HCT116 (cell line): ENCODE data around the gene PHF5A. TPM values are rescaled to one million over a fixed set of nuclear protein-coding genes. Genes with fewer than 3 reads are reported as not detected.

Experiments used
- ATAC-seq: fragments of 200-7000 bp; cut with Tn5 transposase; 2 replicates; pipeline ENCODE4 v1.9.1; 2020; ENCODE audit warnings: mild to moderate bottlenecking, moderate library complexity
- BruUV-seq: library from RNA; stranded (reverse); fragments of 400-500 nt; replicated peaks from 2 replicates; lab custom pipeline; 2021; lab: Mats Ljungman, UMichigan
- CTCF ChIA-PET: fragments of 300-600 bp; sonication (Branson Sonifier 250); formaldehyde crosslinking; loops from one replicate; lab custom pipeline; 2021; ENCODE audit warnings: antibody characterized with exemption; lab: Charles Lee
- POLR2A ChIA-PET: fragments of 300-600, 350-600 bp; sonication (Branson Sonifier 250); formaldehyde crosslinking; loops from one replicate; lab custom pipeline; 2021; ENCODE audit warnings: antibody characterized with exemption; lab: Charles Lee
- RAD21 ChIA-PET, 2 experiments: fragments of 300-600 bp; sonication (Branson Sonifier 250); formaldehyde crosslinking; loops; one replicate each; lab custom pipeline; 2023; ENCODE audit warnings: low total read pairs in 2 of 2; ENCODE audit not compliant: uncharacterized antibody in 2 of 2, unreplicated experiment in 2 of 2, low non-redundant PET in 1 of 2; lab: Charles Lee
- DNase-seq: peaks from one replicate; pipeline ENCODE4 v3.0.0-alpha.2; 2010; ENCODE audit warnings: low read depth, low spot score
- H2AFZ ChIP-seq: fragments of 200-600 bp; shearing (Covaris generic), sonication (generic); 2 replicates; pipeline ENCODE4 v1.6.1; 2017; ENCODE audit warnings: low read depth, mixed run types, mixed read lengths, antibody characterized with exemption, low read length; ENCODE audit not compliant: poor library complexity, severe bottlenecking
- H3K27ac ChIP-seq: 2 replicates; pipeline ENCODE4 v1.5.1; 2012; ENCODE audit warnings: low read depth, low read length
- H3K27me3 ChIP-seq: fragments of 200-600 bp; sonication (generic); 2 replicates; pipeline ENCODE4 v1.6.1; 2016; ENCODE audit warnings: mixed run types, low read length, mixed read lengths; ENCODE audit not compliant: insufficient read depth
- H3K36me3 ChIP-seq, 2 experiments: fragments of 200-500 bp in 1 of 2; fragments of 200-600 bp in 1 of 2; sonication (Bioruptor generic) in 1 of 2; sonication (generic) in 1 of 2; 2 replicates each; pipeline versions ENCODE4 v1.5.1 to v1.6.1; 2014 to 2016; ENCODE audit warnings: low read length in 2 of 2, inconsistent platforms in 1 of 2, mixed read lengths in 1 of 2, mixed run types in 1 of 2; ENCODE audit not compliant: insufficient read depth in 2 of 2, control insufficient read depth in 1 of 2
- H3K4me1 ChIP-seq, 2 experiments: fragments of 200-600 bp in 1 of 2; sonication (generic) in 1 of 2; 2 replicates each; pipeline versions ENCODE4 v1.5.1 to v1.6.1; 2012 to 2017; ENCODE audit warnings: low read length in 2 of 2, inconsistent platforms in 1 of 2, mild to moderate bottlenecking in 1 of 2, mixed read lengths in 1 of 2, mixed run types in 1 of 2, moderate library complexity in 1 of 2; ENCODE audit not compliant: insufficient read depth in 2 of 2, control insufficient read depth in 1 of 2
- H3K4me2 ChIP-seq: fragments of 200-600 bp; sonication (generic); 2 replicates; pipeline ENCODE4 v1.6.1; 2017; ENCODE audit warnings: mixed run types, low read length, mixed read lengths
- H3K4me3 ChIP-seq, 2 experiments: fragments of 200-600 bp in 1 of 2; sonication (generic) in 1 of 2; replicated peaks in 1 of 2; 2 replicates each; pipeline ENCODE4 v1.5.1; 2011 to 2016; ENCODE audit warnings: low read length in 2 of 2, control low read depth in 1 of 2, low read depth in 1 of 2, mild to moderate bottlenecking in 1 of 2, mixed read lengths in 1 of 2, mixed run types in 1 of 2
- H3K79me2 ChIP-seq: fragments of 200-600 bp; sonication (generic); 2 replicates; pipeline ENCODE4 v1.6.1; 2017; ENCODE audit warnings: mild to moderate bottlenecking, mixed run types, low read length, moderate library complexity, mixed read lengths; ENCODE audit not compliant: insufficient read depth
- H3K9ac ChIP-seq: fragments of 200-600 bp; sonication (generic); 2 replicates; pipeline ENCODE4 v1.6.1; 2016; ENCODE audit warnings: low read length, mixed read lengths
- H3K9me2 ChIP-seq: fragments of 200-600 bp; sonication (generic), shearing (Covaris generic); 2 replicates; pipeline ENCODE4 v1.6.1; 2017; ENCODE audit warnings: mixed run types, mild to moderate bottlenecking, moderate library complexity; ENCODE audit not compliant: insufficient read depth
- H3K9me3 ChIP-seq, 2 experiments: fragments of 200-500 bp in 1 of 2; fragments of 200-600 bp in 1 of 2; sonication (Bioruptor generic) in 1 of 2; sonication (generic) in 1 of 2; 2 replicates each; pipeline ENCODE4 v1.6.1; 2014 to 2017; ENCODE audit warnings: low read length in 2 of 2, mixed read lengths in 2 of 2, inconsistent platforms in 1 of 2, low read depth in 1 of 2, mild to moderate bottlenecking in 1 of 2, mixed run types in 1 of 2, moderate library complexity in 1 of 2; ENCODE audit not compliant: control insufficient read depth in 1 of 2, insufficient read depth in 1 of 2
- H4K20me1 ChIP-seq: fragments of 200-600 bp; sonication (generic), shearing (Covaris generic); 2 replicates; pipeline ENCODE4 v1.6.1; 2017; ENCODE audit warnings: mixed run types, mild to moderate bottlenecking, moderate library complexity; ENCODE audit not compliant: insufficient read depth
- EGR1 ChIP-seq: IDR thresholded peaks from 2 replicates; pipeline ENCODE4 v1.6.1; 2012; ENCODE audit warnings: low read depth
- EZH2phosphoT487 ChIP-seq: fragments of 200-600 bp; IDR thresholded peaks from 2 replicates; pipeline ENCODE4 v1.6.1; 2018; ENCODE audit warnings: antibody characterized with exemption, borderline replicate concordance
- FOSL1 ChIP-seq: IDR thresholded peaks from 2 replicates; pipeline ENCODE4 v1.6.1; 2012; ENCODE audit warnings: low read depth
- RAD21 ChIP-seq: IDR thresholded peaks from 2 replicates; pipeline ENCODE4 v1.6.1; 2012; ENCODE audit warnings: low read depth, mild to moderate bottlenecking
- SIN3A ChIP-seq: IDR thresholded peaks from 2 replicates; pipeline ENCODE4 v1.6.1; 2012; ENCODE audit warnings: low read depth
- SP1 ChIP-seq: IDR thresholded peaks from 2 replicates; pipeline ENCODE4 v1.6.1; 2012; ENCODE audit warnings: low read depth
- TCF7L2 ChIP-seq: IDR thresholded peaks from 2 replicates; pipeline ENCODE4 v1.7.0; 2011; ENCODE audit warnings: borderline replicate concordance, inconsistent platforms; ENCODE audit not compliant: insufficient read depth, insufficient read length; ENCODE audit errors: extremely low read depth
- YY1 ChIP-seq: IDR thresholded peaks from 2 replicates; pipeline ENCODE4 v1.6.1; 2011; ENCODE audit warnings: low read length, low read depth, moderate library complexity, mild to moderate bottlenecking; ENCODE audit not compliant: insufficient replicate concordance; ENCODE audit errors: extremely low read depth
- ZBTB33 ChIP-seq: IDR thresholded peaks from 2 replicates; pipeline ENCODE4 v1.6.1; 2011; ENCODE audit warnings: mild to moderate bottlenecking, low read length, moderate library complexity; ENCODE audit not compliant: insufficient replicate concordance; ENCODE audit errors: extremely low read depth
- ZFX ChIP-seq: fragments of 450-650 bp; IDR thresholded peaks from 2 replicates; pipeline ENCODE4 v1.6.1; 2017
- ZNF274 ChIP-seq: fragments of 200-500 bp; sonication (Bioruptor generic); IDR thresholded peaks from 2 replicates; pipeline ENCODE4 v1.6.1; 2014; ENCODE audit warnings: mild to moderate bottlenecking, low read depth, low read length, inconsistent platforms
- intact Hi-C: fragments of 100-400 bp; cut with micrococcal nuclease; formaldehyde crosslinking; loops from 2 replicates; pipeline ENCODE4 v1.10.0; 2022
- total RNA-seq: library from RNA; stranded (reverse); gene quantifications from one replicate; pipeline ENCODE4 v1.2.1, GENCODE V29; 2021; ENCODE audit not compliant: unreplicated experiment
- TF ChIP-seq, protein P1 (sequence below): IDR thresholded peaks from 2 replicates; pipeline ENCODE4 v1.6.1; 2012
- TF ChIP-seq, protein P2 (sequence below): IDR thresholded peaks from 2 replicates; pipeline ENCODE4 v1.6.1; 2012; ENCODE audit warnings: low read depth
- TF ChIP-seq, protein P3 (sequence below): IDR thresholded peaks from 2 replicates; pipeline ENCODE4 v1.6.1; 2012

Gene PHF5A
- total RNA-seq, 1 experiment from 2014 or later, result 86.0 TPM

DNA sequence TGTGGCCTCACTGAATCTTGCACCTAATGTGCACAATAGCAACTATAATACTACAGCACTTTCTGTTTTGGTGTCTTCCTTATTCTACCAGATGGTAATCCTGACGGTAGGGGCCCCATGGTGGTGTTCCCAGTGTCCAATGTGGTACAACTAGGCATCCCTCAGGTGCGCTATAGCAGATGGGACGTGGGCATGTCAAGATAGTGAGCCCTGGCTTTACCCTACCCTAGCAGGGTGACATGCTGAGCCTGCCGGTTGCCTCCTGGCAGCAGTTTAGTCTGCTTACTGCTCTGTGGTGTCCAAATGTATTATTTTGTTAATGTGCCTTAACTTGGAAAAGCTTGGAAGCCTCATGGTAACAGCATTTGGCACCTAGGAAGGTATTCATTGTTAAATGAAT is 19.6 kb upstream of the PHF5A start:
- Histone ChIP-seq H2AFZ (no peak overlapping the region), H3K9me2 (no peaks in the 10 kb centered on the region), H3K4me2 (no peak overlapping the region), H3K36me3 (no peaks in the 10 kb centered on the region), H3K9ac (no peak overlapping the region), H3K4me1 (no peaks in the 10 kb centered on the region), H3K9me3 (no peaks in the 10 kb centered on the region), H4K20me1 (peaks cover 8% of the 10 kb centered on the region; the same call in 1 of the 2 replicates), H3K27ac (no peak overlapping the region), H3K79me2 (peaks cover 89% of the 10 kb centered on the region), H3K27me3 (no peaks in the 10 kb centered on the region), H3K4me3 (no peak overlapping the region)
- POLR2A ChIA-PET, result no interaction called here
- CTCF ChIA-PET, result no interaction called here
- intact Hi-C loops, result no loop called here
- DNase-seq, result no peak
- ATAC-seq, result no peak
- RAD21 ChIA-PET, result no interaction called here
- TF ChIP-seq, protein P1, sequence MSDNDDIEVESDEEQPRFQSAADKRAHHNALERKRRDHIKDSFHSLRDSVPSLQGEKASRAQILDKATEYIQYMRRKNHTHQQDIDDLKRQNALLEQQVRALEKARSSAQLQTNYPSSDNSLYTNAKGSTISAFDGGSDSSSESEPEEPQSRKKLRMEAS, result no peak
- TF ChIP-seq ZFX, result no peak
- TF ChIP-seq, protein P2, sequence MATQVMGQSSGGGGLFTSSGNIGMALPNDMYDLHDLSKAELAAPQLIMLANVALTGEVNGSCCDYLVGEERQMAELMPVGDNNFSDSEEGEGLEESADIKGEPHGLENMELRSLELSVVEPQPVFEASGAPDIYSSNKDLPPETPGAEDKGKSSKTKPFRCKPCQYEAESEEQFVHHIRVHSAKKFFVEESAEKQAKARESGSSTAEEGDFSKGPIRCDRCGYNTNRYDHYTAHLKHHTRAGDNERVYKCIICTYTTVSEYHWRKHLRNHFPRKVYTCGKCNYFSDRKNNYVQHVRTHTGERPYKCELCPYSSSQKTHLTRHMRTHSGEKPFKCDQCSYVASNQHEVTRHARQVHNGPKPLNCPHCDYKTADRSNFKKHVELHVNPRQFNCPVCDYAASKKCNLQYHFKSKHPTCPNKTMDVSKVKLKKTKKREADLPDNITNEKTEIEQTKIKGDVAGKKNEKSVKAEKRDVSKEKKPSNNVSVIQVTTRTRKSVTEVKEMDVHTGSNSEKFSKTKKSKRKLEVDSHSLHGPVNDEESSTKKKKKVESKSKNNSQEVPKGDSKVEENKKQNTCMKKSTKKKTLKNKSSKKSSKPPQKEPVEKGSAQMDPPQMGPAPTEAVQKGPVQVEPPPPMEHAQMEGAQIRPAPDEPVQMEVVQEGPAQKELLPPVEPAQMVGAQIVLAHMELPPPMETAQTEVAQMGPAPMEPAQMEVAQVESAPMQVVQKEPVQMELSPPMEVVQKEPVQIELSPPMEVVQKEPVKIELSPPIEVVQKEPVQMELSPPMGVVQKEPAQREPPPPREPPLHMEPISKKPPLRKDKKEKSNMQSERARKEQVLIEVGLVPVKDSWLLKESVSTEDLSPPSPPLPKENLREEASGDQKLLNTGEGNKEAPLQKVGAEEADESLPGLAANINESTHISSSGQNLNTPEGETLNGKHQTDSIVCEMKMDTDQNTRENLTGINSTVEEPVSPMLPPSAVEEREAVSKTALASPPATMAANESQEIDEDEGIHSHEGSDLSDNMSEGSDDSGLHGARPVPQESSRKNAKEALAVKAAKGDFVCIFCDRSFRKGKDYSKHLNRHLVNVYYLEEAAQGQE, result no peak
- TF ChIP-seq SIN3A, result no peak
- no peak for TF ChIP-seq RAD21
- no peak for TF ChIP-seq ZNF274
- no peak for TF ChIP-seq FOSL1
- no peak for TF ChIP-seq SP1
- TF ChIP-seq ZBTB33, result no peak
- TF ChIP-seq, protein P3, sequence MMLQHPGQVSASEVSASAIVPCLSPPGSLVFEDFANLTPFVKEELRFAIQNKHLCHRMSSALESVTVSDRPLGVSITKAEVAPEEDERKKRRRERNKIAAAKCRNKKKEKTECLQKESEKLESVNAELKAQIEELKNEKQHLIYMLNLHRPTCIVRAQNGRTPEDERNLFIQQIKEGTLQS, result no peak
- no peak for TF ChIP-seq EGR1
- no peak for TF ChIP-seq TCF7L2
- no peak for TF ChIP-seq EZH2phosphoT487
- TF ChIP-seq YY1, result no peak
- no TSS peak for BruUV-seq
